ENCODE measurements around the gene PSMD8.

The PSMD8 gene

DNA sequence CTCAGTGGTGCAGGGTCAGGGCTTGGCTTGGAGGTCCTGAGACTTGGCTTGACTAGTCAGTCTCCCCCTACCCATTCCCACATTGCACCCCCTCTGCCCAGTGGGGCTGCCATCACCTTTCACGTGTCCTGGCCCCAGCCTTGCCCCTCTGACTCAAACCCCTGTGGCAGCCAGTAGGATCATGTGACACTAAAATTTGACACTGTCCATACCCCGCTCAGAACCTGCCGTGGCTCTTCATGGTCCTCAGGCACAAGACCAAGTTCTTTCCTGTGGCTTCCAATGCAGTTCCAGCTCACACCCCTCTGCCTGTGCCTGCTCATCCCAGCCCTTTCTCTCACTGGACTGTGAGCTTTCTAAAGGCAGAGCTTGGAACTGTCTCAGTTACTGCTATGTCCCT lies 2.2 kb downstream of the PSMD8 start:
- H3K27me3 ChIP-seq (ENCODE audit: control insufficient read depth, insufficient read depth, low read length, poor library complexity, severe bottlenecking), result no peaks in the 10 kb centered on the region
- peaks cover 17% of the 10 kb centered on the region for H3K36me3 ChIP-seq (ENCODE audit: control insufficient read depth, insufficient read depth, low read length)
- H3K4me1 ChIP-seq (ENCODE audit: control insufficient read depth, insufficient read depth, low read length), result peaks cover 8% of the 10 kb centered on the region
- no peaks in the 10 kb centered on the region for H3K9me3 ChIP-seq (ENCODE audit: control insufficient read depth, low read length)
- no peak overlapping the region for H3K27ac ChIP-seq (ENCODE audit: insufficient read depth, low read depth, low read length, poor library complexity, severe bottlenecking)
- 92 to 95% methylated on average over 3 of the region's 3 CpGs for WGBS, 2 experiments
- no peak overlapping the region for H3K4me3 ChIP-seq (ENCODE audit: insufficient read depth, low read depth, low read length)

DNA sequence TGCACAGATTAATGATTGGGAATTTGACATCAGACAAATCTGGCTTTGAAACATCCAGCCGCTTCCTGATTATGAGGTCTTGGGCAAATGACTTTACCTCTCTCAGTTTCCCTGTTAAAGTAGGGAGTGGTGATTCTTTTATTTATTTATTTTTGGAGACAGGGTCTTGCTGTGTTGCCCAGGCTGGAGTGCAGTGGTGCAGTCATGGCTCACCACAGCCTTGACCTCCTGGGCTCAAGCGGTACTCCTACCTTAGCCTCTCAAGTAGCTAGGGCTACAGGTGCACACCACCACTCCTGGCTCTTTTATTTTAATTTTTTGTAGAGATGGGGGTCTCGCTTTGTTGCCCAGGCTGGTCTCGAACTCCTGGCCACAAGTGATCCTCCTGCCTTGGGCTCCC lies 2.7 kb downstream of the PSMD8 start:
- WGBS, 2 experiments, result 98% methylated on average over 4 of the region's 4 CpGs
- peaks cover 8% of the 10 kb centered on the region for H3K4me1 ChIP-seq (ENCODE audit: control insufficient read depth, insufficient read depth, low read length)
- no peak overlapping the region for H3K4me3 ChIP-seq (ENCODE audit: insufficient read depth, low read depth, low read length)

GRCh38 chr19:38378866-38379265 lies 4.5 kb downstream of the PSMD8 start:
- no peaks in the 10 kb centered on the region for H3K9me3 ChIP-seq (ENCODE audit: control insufficient read depth, low read length)
- H3K27me3 ChIP-seq (ENCODE audit: control insufficient read depth, insufficient read depth, low read length, poor library complexity, severe bottlenecking), result no peaks in the 10 kb centered on the region
- H3K4me1 ChIP-seq (ENCODE audit: control insufficient read depth, insufficient read depth, low read length), result peaks cover 8% of the 10 kb centered on the region
- no peak overlapping the region for H3K27ac ChIP-seq (ENCODE audit: insufficient read depth, low read depth, low read length, poor library complexity, severe bottlenecking)
- no peak overlapping the region for H3K4me3 ChIP-seq (ENCODE audit: insufficient read depth, low read depth, low read length)
- peaks cover 25% of the 10 kb centered on the region for H3K36me3 ChIP-seq (ENCODE audit: control insufficient read depth, insufficient read depth, low read length)
- WGBS, 2 experiments, result 93 to 97% methylated on average over 10 of the region's 10 CpGs

More for the DNA sequence above, 2.7 kb downstream of the PSMD8 start:
- Histone ChIP-seq H3K27ac (ENCODE audit: insufficient read depth, low read depth, low read length, poor library complexity, severe bottlenecking) (no peak overlapping the region), H3K27me3 (ENCODE audit: control insufficient read depth, insufficient read depth, low read length, poor library complexity, severe bottlenecking) (no peaks in the 10 kb centered on the region), H3K36me3 (ENCODE audit: control insufficient read depth, insufficient read depth, low read length) (peaks cover 21% of the 10 kb centered on the region), H3K9me3 (ENCODE audit: control insufficient read depth, low read length) (no peaks in the 10 kb centered on the region)

GRCh38 chr19:38381138-38381537 lies 6.8 kb downstream of the PSMD8 start:
- WGBS, 2 experiments, result 95% methylated on average over 9 of the region's 9 CpGs
- H3K4me1 ChIP-seq (ENCODE audit: control insufficient read depth, insufficient read depth, low read length), result no peaks in the 10 kb centered on the region
- no peak overlapping the region for H3K27ac ChIP-seq (ENCODE audit: insufficient read depth, low read depth, low read length, poor library complexity, severe bottlenecking)
- H3K4me3 ChIP-seq (ENCODE audit: insufficient read depth, low read depth, low read length), result no peak overlapping the region
- H3K36me3 ChIP-seq (ENCODE audit: control insufficient read depth, insufficient read depth, low read length), result peaks cover 25% of the 10 kb centered on the region
- H3K27me3 ChIP-seq (ENCODE audit: control insufficient read depth, insufficient read depth, low read length, poor library complexity, severe bottlenecking), result peaks cover 6% of the 10 kb centered on the region
- H3K9me3 ChIP-seq (ENCODE audit: control insufficient read depth, low read length), result no peaks in the 10 kb centered on the region

DNA sequence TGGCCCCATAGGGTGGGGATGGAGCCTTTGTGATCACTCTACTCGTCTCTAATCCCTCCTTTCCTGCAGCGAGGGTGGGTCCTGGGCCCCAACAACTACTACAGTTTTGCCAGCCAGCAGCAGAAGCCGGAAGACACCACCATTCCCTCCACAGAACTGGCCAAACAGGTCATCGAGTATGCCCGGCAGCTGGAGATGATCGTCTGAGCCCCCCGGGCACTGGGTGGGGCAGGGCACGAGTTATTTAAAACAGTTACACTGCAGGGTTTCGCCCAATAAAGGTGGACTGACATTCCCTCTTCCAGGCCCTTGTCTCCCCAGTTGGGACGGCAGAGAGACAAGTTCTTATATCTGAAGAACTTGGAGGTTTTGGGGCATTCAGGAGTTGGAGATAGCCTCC lies 8.8 kb downstream of the PSMD8 start:
- no peaks in the 10 kb centered on the region for H3K9me3 ChIP-seq (ENCODE audit: control insufficient read depth, low read length)
- H3K4me3 ChIP-seq (ENCODE audit: insufficient read depth, low read depth, low read length), result no peak overlapping the region
- H3K4me1 ChIP-seq (ENCODE audit: control insufficient read depth, insufficient read depth, low read length), result no peaks in the 10 kb centered on the region
- peaks cover 18% of the 10 kb centered on the region for H3K27me3 ChIP-seq (ENCODE audit: control insufficient read depth, insufficient read depth, low read length, poor library complexity, severe bottlenecking)
- WGBS, 2 experiments, result 93 to 96% methylated on average over 10 of the region's 10 CpGs
- H3K36me3 ChIP-seq (ENCODE audit: control insufficient read depth, insufficient read depth, low read length), result peaks cover 25% of the 10 kb centered on the region
- no peak overlapping the region for H3K27ac ChIP-seq (ENCODE audit: insufficient read depth, low read depth, low read length, poor library complexity, severe bottlenecking)

DNA sequence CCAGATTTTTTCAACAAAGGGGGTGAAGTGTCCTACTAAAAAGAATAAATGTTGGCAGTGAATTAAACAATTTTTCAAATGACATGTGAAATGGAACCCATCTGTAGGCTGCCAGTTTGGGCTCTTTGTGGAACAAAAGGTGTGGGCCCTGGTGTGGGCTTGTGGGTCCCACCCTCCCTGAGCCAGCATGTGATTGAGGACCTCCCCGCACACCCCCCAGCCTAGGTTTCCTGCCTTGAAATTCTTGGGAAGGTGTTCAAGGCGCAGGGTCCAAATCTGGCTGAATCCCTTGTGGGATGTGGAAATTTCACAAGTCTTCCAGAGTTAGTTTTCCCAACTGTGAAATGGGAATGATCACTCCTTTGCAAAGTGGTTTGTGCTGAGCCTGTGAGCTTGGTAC lies 9.4 kb downstream of the PSMD8 start:
- Histone ChIP-seq H3K4me3 (ENCODE audit: insufficient read depth, low read depth, low read length) (no peak overlapping the region), H3K27me3 (ENCODE audit: control insufficient read depth, insufficient read depth, low read length, poor library complexity, severe bottlenecking) (peaks cover 18% of the 10 kb centered on the region), H3K4me1 (ENCODE audit: control insufficient read depth, insufficient read depth, low read length) (no peaks in the 10 kb centered on the region), H3K27ac (ENCODE audit: insufficient read depth, low read depth, low read length, poor library complexity, severe bottlenecking) (no peak overlapping the region), H3K36me3 (ENCODE audit: control insufficient read depth, insufficient read depth, low read length) (peaks cover 25% of the 10 kb centered on the region), H3K9me3 (ENCODE audit: control insufficient read depth, low read length) (no peaks in the 10 kb centered on the region)
- 95 to 97% methylated on average over 2 of the region's 2 CpGs for WGBS, 2 experiments

DNA sequence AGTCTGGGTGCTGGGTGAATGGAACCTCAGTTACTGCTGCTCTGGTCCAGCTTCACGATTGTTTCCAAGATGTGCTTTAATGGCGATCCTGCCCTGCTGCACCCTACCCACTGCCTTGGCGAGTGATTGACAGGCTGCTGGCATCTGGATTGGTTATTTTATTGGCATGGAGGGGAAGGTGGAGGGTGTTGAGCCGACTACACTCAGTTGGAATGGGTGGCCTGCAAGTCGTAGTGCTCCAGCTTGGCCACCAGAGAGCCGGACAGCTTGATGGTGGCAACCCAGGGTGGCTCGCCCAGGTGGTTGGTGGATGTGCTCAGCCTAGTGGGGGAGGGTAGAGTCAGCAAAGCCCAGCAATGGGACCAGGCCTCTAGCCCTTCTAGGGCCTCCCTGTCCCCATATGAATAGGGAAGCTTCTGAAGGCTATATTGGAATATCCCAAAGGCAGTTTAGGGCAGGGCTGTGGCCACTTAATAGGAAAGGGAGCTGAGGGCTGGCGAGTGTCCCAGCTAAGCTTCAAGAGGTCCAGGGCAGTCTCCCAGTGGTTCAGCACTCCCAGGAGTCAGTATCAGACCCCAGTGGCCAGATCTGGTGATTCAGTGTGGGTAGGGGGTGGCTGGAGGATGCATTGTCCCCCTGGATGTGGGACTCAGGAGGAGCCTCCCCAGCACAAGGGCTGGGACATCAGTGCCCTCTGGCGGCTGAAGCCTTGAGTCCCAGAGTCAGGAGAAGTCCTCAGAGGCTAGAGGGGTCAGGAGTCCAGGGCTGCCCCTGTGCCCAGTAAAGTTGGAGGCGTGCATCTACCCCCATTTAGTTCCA lies 10.0 kb downstream of the PSMD8 start:
- WGBS, 2 experiments, result 84 to 88% methylated on average over 10 of the region's 10 CpGs
- Histone ChIP-seq H3K27me3 (ENCODE audit: control insufficient read depth, insufficient read depth, low read length, poor library complexity, severe bottlenecking) (peaks cover 25% of the 10 kb centered on the region), H3K4me3 (ENCODE audit: insufficient read depth, low read depth, low read length) (no peak overlapping the region), H3K4me1 (ENCODE audit: control insufficient read depth, insufficient read depth, low read length) (no peaks in the 10 kb centered on the region), H3K36me3 (ENCODE audit: control insufficient read depth, insufficient read depth, low read length) (peaks cover 19% of the 10 kb centered on the region), H3K9me3 (ENCODE audit: control insufficient read depth, low read length) (no peaks in the 10 kb centered on the region), H3K27ac (ENCODE audit: insufficient read depth, low read depth, low read length, poor library complexity, severe bottlenecking) (no peak overlapping the region)

DNA sequence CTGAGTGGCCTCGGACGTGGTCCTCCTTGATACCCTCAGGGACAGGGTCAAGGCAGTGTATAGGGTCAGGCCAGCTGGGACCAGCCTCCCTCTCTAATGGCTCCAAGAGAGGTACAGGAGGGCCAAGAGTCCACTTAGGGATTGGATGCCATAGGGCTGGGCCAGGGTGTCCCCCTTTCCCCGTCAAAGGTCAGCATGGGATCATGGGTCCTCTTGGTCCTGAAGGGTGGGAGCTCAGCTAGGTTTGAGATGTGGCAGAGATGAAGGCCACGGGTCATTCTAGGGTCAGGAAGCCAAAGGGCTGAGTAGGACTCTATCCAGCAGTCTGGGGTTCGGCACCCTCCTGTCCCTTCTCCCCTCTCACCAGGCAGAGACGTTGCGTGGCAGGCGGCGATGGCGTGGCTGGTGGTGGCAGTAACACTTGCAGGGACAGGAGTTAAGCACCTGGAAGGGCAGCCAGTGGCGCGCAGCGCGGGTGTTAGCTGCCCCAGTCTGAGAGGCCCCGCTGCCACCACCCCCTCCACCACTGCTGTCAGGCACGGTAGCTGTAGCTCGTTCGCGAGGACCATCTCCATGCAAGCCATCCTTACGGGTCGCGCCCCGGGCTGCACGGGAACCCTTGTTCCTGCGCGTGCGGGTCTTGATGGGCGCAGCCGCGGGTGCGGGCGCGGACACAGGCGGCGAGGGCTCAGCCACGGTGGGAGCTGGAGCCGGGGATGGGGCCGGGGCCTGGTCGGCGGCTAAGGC lies 10.9 kb downstream of the PSMD8 start:
- WGBS, 2 experiments, result 96 to 97% methylated on average over 40 of the region's 40 CpGs
- peaks cover 15% of the 10 kb centered on the region for H3K36me3 ChIP-seq (ENCODE audit: control insufficient read depth, insufficient read depth, low read length)
- H3K27me3 ChIP-seq (ENCODE audit: control insufficient read depth, insufficient read depth, low read length, poor library complexity, severe bottlenecking), result peaks cover 33% of the 10 kb centered on the region
- no peak overlapping the region for H3K27ac ChIP-seq (ENCODE audit: insufficient read depth, low read depth, low read length, poor library complexity, severe bottlenecking)
- H3K9me3 ChIP-seq (ENCODE audit: control insufficient read depth, low read length), result no peaks in the 10 kb centered on the region
- H3K4me1 ChIP-seq (ENCODE audit: control insufficient read depth, insufficient read depth, low read length), result peaks cover 2% of the 10 kb centered on the region
- H3K4me3 ChIP-seq (ENCODE audit: insufficient read depth, low read depth, low read length), result no peak overlapping the region

DNA sequence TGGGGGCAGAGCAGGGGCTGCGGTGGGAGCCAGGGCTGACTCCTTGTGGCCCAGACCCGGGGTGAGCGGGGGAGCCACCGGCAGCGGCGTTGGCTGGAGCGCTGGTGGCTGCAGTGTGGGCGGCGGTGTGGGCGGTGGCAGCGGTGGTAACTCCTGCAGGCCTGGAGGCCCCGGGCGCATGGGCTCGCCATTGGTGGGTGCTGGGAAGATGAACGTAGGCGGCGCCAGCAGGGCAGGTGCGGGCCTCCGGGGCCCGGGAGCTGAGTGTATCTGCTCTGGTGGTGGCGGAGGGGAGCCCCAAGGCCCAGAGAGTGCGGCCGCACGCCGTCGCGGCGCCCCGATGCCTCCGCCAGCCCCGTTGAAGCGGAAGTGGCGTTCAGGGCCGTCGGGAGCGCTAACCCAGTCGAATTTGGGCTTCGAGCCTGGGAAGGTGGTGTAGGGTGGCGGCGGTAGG lies 11.5 kb downstream of the PSMD8 start:
- Histone ChIP-seq H3K4me1 (ENCODE audit: control insufficient read depth, insufficient read depth, low read length) (peaks cover 2% of the 10 kb centered on the region), H3K36me3 (ENCODE audit: control insufficient read depth, insufficient read depth, low read length) (peaks cover 15% of the 10 kb centered on the region), H3K4me3 (ENCODE audit: insufficient read depth, low read depth, low read length) (no peak overlapping the region), H3K27me3 (ENCODE audit: control insufficient read depth, insufficient read depth, low read length, poor library complexity, severe bottlenecking) (peaks cover 39% of the 10 kb centered on the region), H3K9me3 (ENCODE audit: control insufficient read depth, low read length) (no peaks in the 10 kb centered on the region), H3K27ac (ENCODE audit: insufficient read depth, low read depth, low read length, poor library complexity, severe bottlenecking) (no peak overlapping the region)
- 93 to 94% methylated on average over 40 of the region's 40 CpGs for WGBS, 2 experiments

DNA sequence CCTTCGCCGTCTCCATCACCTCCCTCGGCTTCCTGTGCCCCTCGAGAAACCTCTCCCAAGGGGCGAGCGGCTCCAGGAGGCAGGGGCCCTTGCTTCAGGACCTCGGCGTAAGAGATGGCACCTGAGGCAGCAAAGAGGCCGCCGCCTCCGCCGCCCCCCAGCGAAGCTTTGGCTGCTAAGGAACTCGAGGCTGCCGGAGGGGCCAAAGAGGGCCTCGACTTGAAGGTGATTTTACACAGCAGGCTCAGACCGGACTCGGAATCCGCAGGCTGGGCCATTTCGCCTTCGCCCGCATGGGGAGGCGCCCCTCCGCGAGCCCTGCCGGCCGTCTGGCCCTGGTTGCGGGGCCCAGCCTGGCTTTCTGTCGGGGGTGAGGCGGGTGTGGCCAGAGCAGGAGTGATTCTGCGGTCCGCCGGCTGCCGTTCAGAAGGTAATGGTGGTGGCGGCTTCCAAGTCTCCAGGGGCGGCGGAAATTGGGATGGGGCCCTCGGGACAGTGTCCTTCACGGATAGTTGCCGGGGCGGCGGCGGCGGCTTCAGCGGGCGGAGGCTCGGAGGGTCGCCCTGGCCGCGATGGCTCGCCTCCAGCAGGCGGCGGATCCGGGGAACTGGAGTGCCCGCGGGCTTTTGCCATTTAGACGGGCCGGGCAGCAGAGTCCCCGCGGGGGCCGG lies 12.1 kb downstream of the PSMD8 start:
- H3K4me3 ChIP-seq (ENCODE audit: insufficient read depth, low read depth, low read length), result no peak overlapping the region
- H3K4me1 ChIP-seq (ENCODE audit: control insufficient read depth, insufficient read depth, low read length), result peaks cover 2% of the 10 kb centered on the region
- H3K27me3 ChIP-seq (ENCODE audit: control insufficient read depth, insufficient read depth, low read length, poor library complexity, severe bottlenecking), result peaks cover 43% of the 10 kb centered on the region
- no peaks in the 10 kb centered on the region for H3K9me3 ChIP-seq (ENCODE audit: control insufficient read depth, low read length)
- H3K27ac ChIP-seq (ENCODE audit: insufficient read depth, low read depth, low read length, poor library complexity, severe bottlenecking), result no peak overlapping the region
- 66 to 72% methylated on average over 61 of the region's 61 CpGs for WGBS, 2 experiments
- H3K36me3 ChIP-seq (ENCODE audit: control insufficient read depth, insufficient read depth, low read length), result peaks cover 9% of the 10 kb centered on the region

Data from ectodermal cell (in vitro differentiated cells).